BJ (cell line): ENCODE results near the gene GRM2. TPM values are rescaled to one million over a fixed set of nuclear protein-coding genes. Genes with fewer than 3 reads are reported as not detected.

ENCODE experiments used
- CTCF ChIA-PET: fragments of 350-600 bp; formaldehyde crosslinking; extraction: SDS; loops from one replicate; lab custom pipeline; 2021; ENCODE audit warnings: antibody characterized with exemption, inconsistent platforms; lab: Yijun Ruan, JAX
- POLR2A ChIA-PET: fragments of 300-600 bp; sonication (Branson Sonifier 250); formaldehyde crosslinking; extraction: SDS; loops from one replicate; lab custom pipeline; 2021; ENCODE audit warnings: antibody characterized with exemption; lab: Charles Lee
- DNase-seq: peaks from one replicate; pipeline ENCODE4 v3.0.0-alpha.2; 2011; ENCODE audit warnings: low read depth
- H3K27me3 ChIP-seq: 2 replicates; pipeline ENCODE4 v1.6.0; 2011; ENCODE audit warnings: low read length; ENCODE audit not compliant: control insufficient read depth, insufficient read depth
- H3K36me3 ChIP-seq: 2 replicates; pipeline ENCODE4 v1.5.1; 2011; ENCODE audit warnings: low read length; ENCODE audit not compliant: control insufficient read depth, insufficient read depth
- H3K4me3 ChIP-seq: 2 replicates; pipeline ENCODE4 v1.5.1; 2011; ENCODE audit warnings: low read depth, mild to moderate bottlenecking, control low read depth, low read length
- polyA plus RNA-seq: library from polyadenylated mRNA; depleted of rRNA; stranded (reverse); fragments of >200 nt; gene quantifications from 2 replicates; pipeline ENCODE4 v1.2.3, GENCODE V29; 2011
- TF ChIP-seq, protein P1 (sequence below): IDR thresholded peaks from 2 replicates; pipeline ENCODE4 v1.5.1; 2011; ENCODE audit warnings: low read depth, mild to moderate bottlenecking, control low read depth, inconsistent platforms, low read length, moderate library complexity; ENCODE audit not compliant: insufficient read depth

GRM2 gene
- polyA plus RNA-seq, 1 experiment: 0.09 TPM

DNA sequence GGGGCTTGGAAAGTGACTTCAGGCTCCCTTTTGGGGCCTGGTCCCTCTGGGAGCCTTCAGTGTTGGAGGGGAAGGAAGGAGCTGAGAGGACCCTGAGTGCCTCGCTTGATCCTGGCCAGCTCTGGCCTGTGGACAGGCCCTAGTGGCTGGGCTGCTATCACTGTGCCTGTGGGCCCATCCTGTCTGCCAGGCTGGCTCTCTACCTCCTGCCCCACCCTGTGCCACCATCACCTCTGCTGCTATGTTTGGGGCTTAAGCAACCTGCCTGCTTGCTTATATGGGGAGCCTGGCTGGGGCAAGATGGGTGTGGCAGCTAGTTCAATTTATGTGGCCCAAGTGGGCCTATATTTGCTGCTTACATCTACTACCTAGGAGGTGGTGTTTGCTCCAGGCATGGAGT lies 28.7 kb upstream of the GRM2 start:
- TF ChIP-seq, protein P1, sequence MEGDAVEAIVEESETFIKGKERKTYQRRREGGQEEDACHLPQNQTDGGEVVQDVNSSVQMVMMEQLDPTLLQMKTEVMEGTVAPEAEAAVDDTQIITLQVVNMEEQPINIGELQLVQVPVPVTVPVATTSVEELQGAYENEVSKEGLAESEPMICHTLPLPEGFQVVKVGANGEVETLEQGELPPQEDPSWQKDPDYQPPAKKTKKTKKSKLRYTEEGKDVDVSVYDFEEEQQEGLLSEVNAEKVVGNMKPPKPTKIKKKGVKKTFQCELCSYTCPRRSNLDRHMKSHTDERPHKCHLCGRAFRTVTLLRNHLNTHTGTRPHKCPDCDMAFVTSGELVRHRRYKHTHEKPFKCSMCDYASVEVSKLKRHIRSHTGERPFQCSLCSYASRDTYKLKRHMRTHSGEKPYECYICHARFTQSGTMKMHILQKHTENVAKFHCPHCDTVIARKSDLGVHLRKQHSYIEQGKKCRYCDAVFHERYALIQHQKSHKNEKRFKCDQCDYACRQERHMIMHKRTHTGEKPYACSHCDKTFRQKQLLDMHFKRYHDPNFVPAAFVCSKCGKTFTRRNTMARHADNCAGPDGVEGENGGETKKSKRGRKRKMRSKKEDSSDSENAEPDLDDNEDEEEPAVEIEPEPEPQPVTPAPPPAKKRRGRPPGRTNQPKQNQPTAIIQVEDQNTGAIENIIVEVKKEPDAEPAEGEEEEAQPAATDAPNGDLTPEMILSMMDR: no peak

DNA sequence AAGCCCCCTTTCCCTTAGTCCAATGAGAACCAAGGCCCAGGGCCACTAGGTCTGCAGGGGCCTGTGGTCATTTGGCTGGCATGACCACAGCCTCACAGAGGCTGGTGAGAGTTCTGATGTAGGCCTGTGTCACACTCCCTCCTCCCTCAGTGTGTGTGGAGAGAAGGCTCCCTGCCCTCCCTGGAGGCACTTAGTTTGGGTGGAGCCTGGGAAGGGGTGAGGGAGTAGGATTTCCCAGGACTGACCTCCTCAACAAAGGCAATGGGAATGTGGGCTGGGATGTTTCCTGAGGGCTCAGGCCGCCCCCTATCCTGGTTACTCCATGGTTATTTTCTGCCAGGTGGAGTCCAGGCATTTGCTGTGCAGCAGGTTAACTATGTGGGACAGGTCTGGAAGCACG lies 28.2 kb upstream of the GRM2 start:
- Histone ChIP-seq H3K36me3 (peaks cover 5% of the 10 kb centered on the region), H3K27me3 (no peaks in the 10 kb centered on the region), H3K4me3 (no peak overlapping the region)
- ChIA-PET CTCF (interaction anchor here (4.1 kb wide), 1 partner anchor 290 kb away, joined by 34 read pairs; no protein-coding TSS in a partner anchor), POLR2A (no interaction called here)
- no peak for DNase-seq
- TF ChIP-seq, protein P1: no peak

More for the DNA sequence above, 28.7 kb upstream of the GRM2 start:
- ChIA-PET POLR2A (no interaction called here), CTCF (interaction anchor here (1.1 kb wide), 1 partner anchor 13 kb away, joined by 3 read pairs; no protein-coding TSS in a partner anchor)
- peaks cover 4% of the 10 kb centered on the region for H3K36me3 ChIP-seq
- no peak for DNase-seq
- H3K4me3 ChIP-seq: no peak overlapping the region
- H3K27me3 ChIP-seq: no peaks in the 10 kb centered on the region

DNA sequence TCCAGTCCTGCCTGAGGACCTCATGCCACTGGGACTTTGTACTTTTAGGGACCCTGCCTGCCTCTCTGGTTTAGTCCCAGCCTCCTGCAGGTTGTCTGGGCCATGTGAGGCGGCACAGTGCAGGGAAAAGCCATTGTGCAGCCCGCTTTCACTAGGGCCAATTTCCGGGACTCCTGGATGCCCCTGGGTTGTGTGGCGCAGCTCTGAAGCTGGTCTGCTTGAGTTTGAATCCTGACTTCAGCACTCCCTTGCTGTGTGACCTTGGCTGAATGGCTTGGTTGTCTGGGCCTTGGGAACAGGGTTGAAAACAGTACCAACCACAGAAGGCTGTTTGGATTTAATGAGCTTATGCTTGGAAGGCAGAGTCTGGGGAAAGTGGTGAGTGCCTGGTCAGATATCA lies 27.6 kb upstream of the GRM2 start:
- ChIA-PET POLR2A (no interaction called here), CTCF (interaction anchor here (0.9 to 6.0 kb wide), 4 partner anchors 10 to 290 kb away, joined by 3 to 78 read pairs (median 18); partner anchors contain the start of gene DCAF1)
- Histone ChIP-seq H3K36me3 (peaks cover 6% of the 10 kb centered on the region), H3K4me3 (no peak overlapping the region), H3K27me3 (no peaks in the 10 kb centered on the region)
- TF ChIP-seq, protein P1: no peak
- no peak for DNase-seq

DNA sequence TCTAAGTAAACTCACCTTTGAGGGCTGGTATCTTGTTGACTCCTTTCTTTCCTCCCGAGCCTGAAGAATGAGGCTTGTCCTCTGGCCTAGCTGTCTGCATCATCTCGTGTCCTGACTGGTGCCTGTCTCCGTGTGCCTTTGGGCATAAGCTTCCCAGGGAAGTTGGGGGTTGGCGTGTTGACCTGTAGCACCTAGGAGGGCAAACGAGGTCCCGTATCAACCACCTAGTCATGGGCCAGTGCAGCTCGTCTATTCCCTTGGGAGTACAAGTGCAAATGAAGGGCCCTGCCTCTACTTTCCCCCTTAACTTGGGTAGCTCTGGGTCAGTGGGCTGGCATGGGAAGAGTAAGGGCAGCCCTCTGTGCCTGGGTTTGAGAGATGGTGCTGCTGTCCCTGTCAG lies 27.1 kb upstream of the GRM2 start:
- no peak overlapping the region for H3K4me3 ChIP-seq
- no peaks in the 10 kb centered on the region for H3K27me3 ChIP-seq
- ChIA-PET POLR2A (interaction anchor here (1.4 kb wide), 1 partner anchor 180 kb away, joined by 3 read pairs; the partner anchor contains the start of gene DCAF1), CTCF (interaction anchor here (0.9 to 6.0 kb wide), 4 partner anchors 10 to 291 kb away, joined by 3 to 78 read pairs (median 18); partner anchors contain the start of gene DCAF1)
- H3K36me3 ChIP-seq: peaks cover 8% of the 10 kb centered on the region
- TF ChIP-seq, protein P1: no peak
- DNase-seq: no peak

DNA sequence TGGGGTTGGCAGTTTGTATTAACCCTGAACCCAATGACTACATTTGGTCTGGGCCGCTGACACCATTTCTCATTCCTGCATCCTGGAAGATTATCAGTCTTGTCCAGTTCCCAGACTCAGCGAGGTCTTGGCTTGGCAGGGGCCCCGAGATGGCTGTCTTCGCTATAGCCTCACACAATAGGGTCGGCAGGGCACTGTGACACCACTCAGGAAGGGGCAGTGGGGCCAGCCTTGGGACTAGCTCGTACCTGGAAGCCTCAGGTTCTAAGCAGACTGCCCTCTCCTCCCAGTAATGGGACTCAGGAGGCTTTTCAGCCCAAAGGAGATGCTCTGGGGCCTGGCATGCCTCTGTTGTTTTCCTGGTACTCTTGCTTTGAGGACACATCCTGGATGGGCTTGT lies 26.7 kb upstream of the GRM2 start:
- no peak overlapping the region for H3K4me3 ChIP-seq
- peaks cover 11% of the 10 kb centered on the region for H3K36me3 ChIP-seq
- no peak for DNase-seq
- TF ChIP-seq, protein P1: no peak
- CTCF ChIA-PET: interaction anchor here (0.6 to 6.0 kb wide), 7 partner anchors 7 to 291 kb away, joined by 3 to 78 read pairs (median 23); partner anchors contain the start of genes DCAF1 and TEX264
- no peaks in the 10 kb centered on the region for H3K27me3 ChIP-seq
- POLR2A ChIA-PET: interaction anchor here (1.4 kb wide), 1 partner anchor 181 kb away, joined by 3 read pairs; the partner anchor contains the start of gene DCAF1
